ENCODE data around the gene CLDN6.

The CLDN6 gene

GRCh38 chr16:3051494-3051893, 33.5 kb upstream of the CLDN6 start:
- DNase-seq, result no peak

GRCh38 chr16:3051009-3051408, 33.0 kb upstream of the CLDN6 start:
- no peak for DNase-seq

GRCh38 chr16:3050487-3050886, 32.5 kb upstream of the CLDN6 start:
- no peak for DNase-seq

GRCh38 chr16:3049921-3050481, 32.0 kb upstream of the CLDN6 start:
- no peak for DNase-seq

GRCh38 chr16:3047387-3047720, 29.4 kb upstream of the CLDN6 start:
- no peak for DNase-seq

- DNase-seq, result no peak
Measured at GRCh38 chr16:3046641-3047386, 28.8 kb upstream of the CLDN6 start.

GRCh38 chr16:3045758-3046640, 28.0 kb upstream of the CLDN6 start, which contains the start of gene MMP25:
TSS of gene MMP25 (plus strand) at chr16:3046561. CDS start at chr16:3046918, 357 bp downstream.
- no peak for DNase-seq

GRCh38 chr16:3044708-3045107, 26.7 kb upstream of the CLDN6 start:
- no peak for DNase-seq

GRCh38 chr16:3042376-3042775, 24.4 kb upstream of the CLDN6 start:
- DNase-seq, result no peak

- DNase-seq, result no peak
Measured at GRCh38 chr16:3038896-3039295, 20.9 kb upstream of the CLDN6 start.

GRCh38 chr16:3038256-3038655, 20.3 kb upstream of the CLDN6 start:
- DNase-seq, result no peak

GRCh38 chr16:3036726-3037315, 18.8 kb upstream of the CLDN6 start, which contains the start of gene BICDL2:
TSS of gene BICDL2 (minus strand) at chr16:3036944. CDS start at chr16:3035496, 1,448 bp downstream.
- DNase-seq, result no peak

GRCh38 chr16:3035972-3036725, 18.2 kb upstream of the CLDN6 start:
- no peak for DNase-seq

GRCh38 chr16:3035289-3035971, 17.4 kb upstream of the CLDN6 start:
- DNase-seq, result no peak

- no peak for DNase-seq
Measured at GRCh38 chr16:3032624-3033023, 14.6 kb upstream of the CLDN6 start.

GRCh38 chr16:3030222-3031212, 12.5 kb upstream of the CLDN6 start:
- DNase-seq, result no peak

GRCh38 chr16:3029491-3030221, 11.7 kb upstream of the CLDN6 start:
- DNase-seq, result peak; percentile 48

- no peak for DNase-seq
Measured at GRCh38 chr16:3028716-3029319, 10.8 kb upstream of the CLDN6 start.

All from fibroblast of skin of back (primary cell).